Vagina (tissue), 2 donors: ENCODE results near the gene FOXP2.

Source experiments
- CTCF ChIP-seq, 3 experiments: fragments of 450-650 bp in 2 of 3; fragments of 200-600 bp in 1 of 3; sonication (generic) in 1 of 3; IDR thresholded peaks; one replicate each; pipeline ENCODE4 v1.5.1; 2017 to 2019; ENCODE audit warnings: antibody characterized with exemption in 3 of 3, mild to moderate bottlenecking in 2 of 3, moderate library complexity in 2 of 3
- POLR2A ChIP-seq, 2 donors: fragments of 450-650 bp; IDR thresholded peaks; one replicate each; pipeline ENCODE4 v1.6.1; 2017; ENCODE audit warnings: antibody characterized with exemption in 2 of 2, mild to moderate bottlenecking in 2 of 2, moderate library complexity in 2 of 2
- POLR2AphosphoS5 ChIP-seq, 2 donors: sonication (generic); formaldehyde crosslinking; IDR thresholded peaks; one replicate each; pipeline ENCODE4 v1.9.0; 2017; ENCODE audit warnings: antibody characterized with exemption in 2 of 2, mild to moderate bottlenecking in 2 of 2, low read depth in 1 of 2; ENCODE audit not compliant: insufficient read depth in 1 of 2

GRCh38 chr7:114740095-114740494, 325.5 kb downstream of the FOXP2 start:
- TF ChIP-seq POLR2A (IDR thresholded peaks at IDR 0.05) (no peak), CTCF (IDR thresholded peaks at IDR 0.05) (no peak), POLR2AphosphoS5 (IDR thresholded peaks at IDR 0.05; ENCODE audit: insufficient read depth in 1 of 2, low read depth in 1 of 2) (no peak)
